ENCODE measurements around the gene PIK3C3.

PIK3C3 gene

DNA sequence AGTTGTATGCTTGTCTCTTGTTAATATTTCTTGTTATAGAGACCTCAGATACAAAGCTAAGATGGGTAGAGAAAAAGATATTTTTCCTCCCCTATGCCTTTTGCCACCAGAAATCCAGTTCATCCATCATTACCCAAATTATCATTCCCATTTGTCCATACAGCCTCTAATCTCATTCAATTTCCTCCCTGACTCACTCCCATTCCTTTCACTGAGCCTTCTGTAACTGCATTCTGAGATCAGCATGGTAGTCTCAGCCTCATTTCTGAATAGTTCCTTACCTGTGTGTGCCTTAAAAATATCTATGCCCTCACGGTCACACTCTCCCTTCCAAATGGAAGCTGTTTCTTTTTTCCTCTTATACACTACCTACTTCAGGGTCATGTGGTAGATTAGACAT lies 15.7 kb upstream of the PIK3C3 start:
- H3K27me3 ChIP-seq (ENCODE audit: low read depth) = 0 out of 2 replicates have a peak, but pooled peaks cover under 1% of the 10 kb centered on the region
- DNase-seq (ENCODE audit: low spot score in 2 of 2) = no peak
- in situ Hi-C loops (cut with MboI; ENCODE audit: low sequenced_read_pairs) = no loop called here
- H3K4me3 ChIP-seq = no peak overlapping the region
- H3K9me3 ChIP-seq = no peaks in the 10 kb centered on the region
- no peaks in the 10 kb centered on the region for H3K36me3 ChIP-seq (replicated peaks)
- H3K4me1 ChIP-seq = no peaks in the 10 kb centered on the region

DNA sequence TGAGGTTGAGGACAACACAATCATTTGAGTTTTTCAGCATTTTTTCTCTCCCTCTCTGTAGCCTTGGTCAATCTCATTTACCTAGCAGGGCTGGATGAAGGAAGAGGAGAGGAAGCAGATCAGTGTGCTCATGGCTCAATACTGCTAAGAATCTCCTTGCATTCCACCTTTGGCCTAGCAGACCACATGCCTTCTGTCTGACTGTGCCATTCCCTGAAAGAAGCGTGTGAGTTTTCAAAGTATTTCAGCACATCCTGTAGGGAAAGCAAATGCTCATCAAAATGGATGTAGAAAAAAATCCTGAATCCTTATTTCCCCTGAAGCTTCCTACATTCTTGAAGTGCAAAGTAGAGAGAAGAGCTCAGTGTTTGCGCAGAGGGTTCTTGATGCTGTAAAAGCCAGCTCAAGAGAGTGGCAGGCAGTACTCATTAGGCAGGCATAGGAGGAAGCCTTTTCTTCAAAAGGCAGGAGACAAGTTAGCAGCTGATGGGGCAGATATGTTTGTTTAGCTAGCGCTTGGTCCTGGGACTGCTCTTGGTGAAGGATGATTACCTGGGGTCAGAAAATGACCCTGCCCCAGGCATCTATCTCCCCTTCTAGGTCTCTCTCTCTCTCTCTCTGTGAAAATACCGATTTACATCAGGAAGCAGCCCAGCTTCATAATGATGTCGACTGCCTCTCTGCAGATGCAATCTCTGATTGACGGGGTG lies 14.4 kb upstream of the PIK3C3 start:
- no peaks in the 10 kb centered on the region for H3K36me3 ChIP-seq (replicated peaks)
- no peak overlapping the region for H3K4me3 ChIP-seq
- DNase-seq (ENCODE audit: low spot score in 2 of 2) = no peak
- H3K9me3 ChIP-seq = no peaks in the 10 kb centered on the region
- H3K27me3 ChIP-seq (ENCODE audit: low read depth) = peaks cover 10% of the 10 kb centered on the region
- no peaks in the 10 kb centered on the region for H3K4me1 ChIP-seq
- in situ Hi-C loops (cut with MboI; ENCODE audit: low sequenced_read_pairs) = no loop called here

DNA sequence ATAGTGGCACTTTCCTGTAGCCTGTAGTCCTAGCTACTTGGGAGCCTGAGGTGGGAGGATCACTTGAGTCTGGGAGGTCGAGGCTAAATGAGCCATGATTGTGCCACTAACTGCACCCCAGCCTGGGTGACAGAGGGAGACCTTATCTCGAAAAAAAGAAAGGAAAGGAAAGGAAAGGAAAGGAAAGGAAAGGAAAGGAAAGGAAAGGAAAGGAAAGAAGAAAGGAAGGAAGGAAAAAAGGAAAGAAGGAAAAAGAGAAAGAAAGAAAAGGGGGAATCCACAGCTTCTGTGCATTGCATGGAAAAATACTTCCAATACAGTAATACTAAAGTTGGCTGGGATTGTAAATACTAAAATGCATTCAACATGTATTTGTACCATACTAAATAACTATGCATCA lies 12.8 kb upstream of the PIK3C3 start:
- Histone ChIP-seq H3K4me3 (no peak overlapping the region), H3K36me3 (replicated peaks) (no peaks in the 10 kb centered on the region), H3K9me3 (no peaks in the 10 kb centered on the region), H3K27me3 (ENCODE audit: low read depth) (peaks cover 10% of the 10 kb centered on the region), H3K4me1 (no peaks in the 10 kb centered on the region)
- no peak for DNase-seq (ENCODE audit: low spot score in 2 of 2)
- in situ Hi-C loops (cut with MboI; ENCODE audit: low sequenced_read_pairs) = no loop called here

DNA sequence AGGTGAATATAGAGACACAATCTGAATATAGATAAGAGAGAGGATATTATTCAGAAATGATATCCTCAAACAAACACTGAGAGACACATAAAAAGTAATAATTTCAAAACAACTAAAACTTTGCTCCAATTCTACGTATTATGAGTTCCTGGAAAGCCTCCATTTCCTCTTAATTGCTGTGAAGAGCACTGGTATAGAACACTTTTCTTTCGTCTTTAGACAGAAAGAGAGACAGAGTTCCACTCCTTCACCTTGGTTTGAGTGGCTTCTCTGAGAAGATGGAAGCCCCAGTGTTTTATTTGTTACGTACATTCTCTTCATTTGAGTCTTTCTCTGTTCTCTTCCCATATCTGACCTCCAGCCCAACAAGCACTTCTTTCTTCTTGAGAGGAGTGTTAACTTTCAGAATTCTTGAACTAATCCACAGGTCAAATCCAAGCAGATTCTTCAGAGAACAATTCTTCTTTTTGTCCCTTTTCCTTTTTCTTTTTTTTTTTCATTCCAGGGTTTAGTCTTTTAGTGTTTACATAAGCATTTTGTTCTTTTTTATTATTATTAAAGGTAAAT lies 6.4 kb upstream of the PIK3C3 start:
- Histone ChIP-seq H3K4me3 (no peak overlapping the region), H3K36me3 (replicated peaks) (no peaks in the 10 kb centered on the region), H3K27me3 (ENCODE audit: low read depth) (peaks cover 15% of the 10 kb centered on the region), H3K9me3 (no peaks in the 10 kb centered on the region), H3K4me1 (no peaks in the 10 kb centered on the region)
- no peak for DNase-seq (ENCODE audit: low spot score in 2 of 2)
- in situ Hi-C loops (cut with MboI; ENCODE audit: low sequenced_read_pairs) = no loop called here

DNA sequence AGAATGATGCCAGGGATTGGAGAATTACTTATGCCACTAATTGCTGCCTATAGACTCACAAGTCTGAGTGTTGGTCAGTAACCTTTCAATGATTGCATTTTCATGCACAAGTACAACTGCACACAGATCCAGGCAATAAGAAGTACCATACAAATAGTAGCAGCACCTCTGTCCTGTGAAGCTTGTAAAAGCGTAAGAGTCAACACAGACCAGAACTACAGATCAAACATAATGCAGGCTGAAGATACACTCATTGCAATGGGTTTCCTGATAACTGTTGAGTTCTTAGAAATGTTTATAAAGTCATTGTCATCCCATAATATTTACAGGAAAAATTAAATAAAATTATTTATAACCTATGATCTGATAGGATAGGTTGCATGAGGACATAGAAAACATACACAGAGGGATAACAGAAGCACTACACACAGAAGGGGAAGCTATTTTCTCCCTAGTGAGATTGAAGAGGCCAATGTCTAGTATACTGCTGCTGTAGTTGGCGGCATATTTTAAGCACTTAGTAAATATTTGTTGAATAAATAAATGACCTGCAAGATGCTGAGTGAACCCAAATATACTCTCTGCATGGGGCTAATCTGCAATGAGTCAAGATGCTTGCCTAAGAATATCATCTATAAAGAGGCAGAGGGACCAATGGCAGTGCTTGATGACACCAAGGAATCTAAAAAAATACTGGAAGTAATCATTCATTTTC lies 5.7 kb upstream of the PIK3C3 start:
- in situ Hi-C loops (cut with MboI; ENCODE audit: low sequenced_read_pairs) = no loop called here
- DNase-seq (ENCODE audit: low spot score in 2 of 2) = no peak
- peaks cover 14% of the 10 kb centered on the region for H3K27me3 ChIP-seq (ENCODE audit: low read depth)
- no peaks in the 10 kb centered on the region for H3K36me3 ChIP-seq (replicated peaks)
- peaks cover under 1% of the 10 kb centered on the region for H3K4me1 ChIP-seq
- no peaks in the 10 kb centered on the region for H3K9me3 ChIP-seq
- no peak overlapping the region for H3K4me3 ChIP-seq

DNA sequence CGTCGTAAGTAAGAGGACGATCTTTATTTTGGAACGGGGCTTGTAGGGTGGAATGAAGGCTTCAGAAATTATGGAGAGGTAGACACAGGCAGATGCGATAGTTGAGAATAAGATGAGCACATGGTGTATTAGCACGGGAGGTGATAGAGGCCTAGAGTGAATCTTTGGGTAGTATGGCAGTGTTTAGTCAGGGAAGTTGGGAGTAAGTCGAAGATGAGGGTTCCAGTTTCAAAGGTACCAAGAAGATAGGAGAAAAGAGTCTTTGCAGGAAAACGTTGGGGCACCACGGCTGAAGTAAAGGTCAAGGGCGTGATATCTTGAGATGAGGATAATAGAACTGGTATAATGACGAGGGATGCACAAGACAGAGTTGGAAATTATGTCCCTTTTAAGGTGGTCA lies 654 bp downstream of the PIK3C3 start:
- H3K36me3 ChIP-seq (replicated peaks) = peaks cover 11% of the 10 kb centered on the region
- no peaks in the 10 kb centered on the region for H3K9me3 ChIP-seq
- in situ Hi-C loops (cut with MboI; ENCODE audit: low sequenced_read_pairs) = no loop called here
- H3K27me3 ChIP-seq (ENCODE audit: low read depth) = peaks cover 5% of the 10 kb centered on the region; the same call in 1 of the 2 replicates
- peaks cover 4% of the 10 kb centered on the region for H3K4me1 ChIP-seq
- no peak for DNase-seq (ENCODE audit: low spot score in 2 of 2)
- H3K4me3 ChIP-seq = peak overlapping the region; percentile 71

DNA sequence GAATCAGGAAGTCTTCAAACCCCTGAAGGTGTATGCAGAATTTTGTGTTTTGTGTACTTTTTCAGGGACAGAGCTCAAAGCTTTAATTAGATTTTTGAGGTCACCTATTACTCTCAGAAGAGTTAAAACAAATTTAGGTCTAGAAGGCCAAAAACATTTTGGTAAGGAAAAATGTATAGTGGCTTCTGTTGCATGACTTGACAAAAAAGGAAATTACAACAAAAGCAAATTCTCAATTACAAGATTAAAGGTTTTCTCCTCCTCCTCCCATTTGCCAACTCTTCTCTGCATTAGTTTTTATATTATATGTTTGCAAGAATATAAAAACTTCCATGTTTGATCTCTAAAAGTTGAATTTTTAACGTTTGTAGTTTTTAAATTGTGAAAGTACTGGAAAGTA lies 4.0 kb downstream of the PIK3C3 start:
- H3K36me3 ChIP-seq (replicated peaks) = peaks cover 20% of the 10 kb centered on the region

DNA sequence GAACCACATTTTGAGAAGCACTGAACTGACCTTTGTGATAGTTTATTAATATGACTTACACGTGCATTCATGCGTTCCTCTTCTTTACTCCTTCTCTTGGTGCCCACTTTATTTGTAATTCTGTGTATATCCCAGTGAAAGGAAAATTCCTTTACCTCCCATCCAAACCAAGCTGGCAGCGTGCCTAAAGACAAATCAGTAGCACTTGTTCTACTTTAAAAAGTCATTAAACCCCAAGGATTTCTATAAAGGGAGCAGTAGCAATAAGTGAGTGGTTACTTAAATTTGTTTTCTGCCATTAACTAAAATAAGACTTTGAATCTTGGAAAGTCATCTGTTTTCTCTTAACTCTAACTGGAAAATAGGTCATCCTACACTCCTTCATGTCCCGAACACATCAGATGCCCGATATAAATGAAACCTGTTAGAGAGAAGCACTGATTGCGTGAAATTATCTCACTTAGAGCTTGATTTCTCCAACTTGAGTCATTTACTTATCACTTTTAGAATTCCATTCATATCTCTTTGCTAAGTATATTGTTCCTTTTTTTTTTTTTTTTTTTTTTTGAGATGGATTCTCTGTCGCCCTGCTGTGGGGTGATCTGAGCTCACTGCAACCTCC lies 10.7 kb downstream of the PIK3C3 start:
- in situ Hi-C loops (cut with MboI; ENCODE audit: low sequenced_read_pairs) = no loop called here
- no peaks in the 10 kb centered on the region for H3K9me3 ChIP-seq

More for the DNA sequence above, 4.0 kb downstream of the PIK3C3 start:
- H3K4me3 ChIP-seq = no peak overlapping the region
- DNase-seq (ENCODE audit: low spot score in 2 of 2) = no peak
- in situ Hi-C loops (cut with MboI; ENCODE audit: low sequenced_read_pairs) = no loop called here
- H3K27me3 ChIP-seq (ENCODE audit: low read depth) = no peaks in the 10 kb centered on the region
- no peaks in the 10 kb centered on the region for H3K9me3 ChIP-seq
- peaks cover 4% of the 10 kb centered on the region for H3K4me1 ChIP-seq

DNA sequence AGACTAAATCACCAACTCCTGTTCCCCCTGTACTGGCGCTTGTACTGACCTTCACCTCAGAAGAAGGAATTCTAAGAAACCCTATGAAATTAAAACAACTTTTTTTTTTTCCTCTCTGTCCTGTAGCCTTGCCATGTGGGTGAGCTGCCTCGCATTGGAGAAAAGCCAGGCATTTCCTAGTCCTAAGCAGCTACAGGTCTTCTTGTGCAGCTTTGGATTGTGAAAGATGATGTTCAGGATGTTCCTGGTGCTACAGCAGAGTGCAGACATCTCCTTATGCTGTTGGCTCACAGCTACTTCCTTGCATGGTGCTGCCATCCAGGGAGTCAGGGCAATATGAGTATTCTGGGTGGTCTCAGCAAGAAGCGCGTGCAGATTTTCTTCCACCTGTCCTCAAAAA lies 11.9 kb downstream of the PIK3C3 start:
- Histone ChIP-seq H3K4me3 (no peak overlapping the region), H3K27me3 (ENCODE audit: low read depth) (no peaks in the 10 kb centered on the region), H3K4me1 (no peaks in the 10 kb centered on the region), H3K9me3 (no peaks in the 10 kb centered on the region), H3K36me3 (replicated peaks) (peaks cover 22% of the 10 kb centered on the region)
- no peak for DNase-seq (ENCODE audit: low spot score in 2 of 2)
- in situ Hi-C loops (cut with MboI; ENCODE audit: low sequenced_read_pairs) = no loop called here

More for the DNA sequence above, 10.7 kb downstream of the PIK3C3 start:
- Histone ChIP-seq H3K4me3 (no peak overlapping the region), H3K27me3 (ENCODE audit: low read depth) (no peaks in the 10 kb centered on the region), H3K36me3 (replicated peaks) (peaks cover 18% of the 10 kb centered on the region), H3K4me1 (no peaks in the 10 kb centered on the region)
- no peak for DNase-seq (ENCODE audit: low spot score in 2 of 2)

DNA sequence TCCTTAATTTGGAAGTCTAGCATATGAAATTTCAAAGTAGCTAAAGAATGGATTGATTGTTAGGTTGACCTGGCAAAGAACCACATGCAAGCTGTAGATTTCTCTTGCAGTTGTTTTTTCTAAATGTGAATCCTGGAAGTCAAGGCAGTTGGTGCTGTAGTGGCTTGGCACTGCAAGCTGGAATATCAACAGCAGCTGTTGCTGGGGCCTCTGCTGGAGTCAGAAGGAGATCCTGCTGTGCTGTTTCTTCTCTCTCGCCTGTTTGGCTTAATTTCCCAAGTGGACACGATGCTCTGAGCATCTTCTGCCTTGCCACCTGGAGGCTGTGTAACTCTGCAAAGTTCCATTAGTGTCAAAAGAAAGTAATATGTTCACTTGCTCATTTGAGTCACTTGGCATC lies 12.6 kb downstream of the PIK3C3 start:
- H3K4me3 ChIP-seq = no peak overlapping the region
- no peaks in the 10 kb centered on the region for H3K9me3 ChIP-seq
- peaks cover 18% of the 10 kb centered on the region for H3K36me3 ChIP-seq (replicated peaks)
- no peaks in the 10 kb centered on the region for H3K4me1 ChIP-seq
- no peaks in the 10 kb centered on the region for H3K27me3 ChIP-seq (ENCODE audit: low read depth)
- in situ Hi-C loops (cut with MboI; ENCODE audit: low sequenced_read_pairs) = no loop called here
- DNase-seq (ENCODE audit: low spot score in 2 of 2) = no peak

DNA sequence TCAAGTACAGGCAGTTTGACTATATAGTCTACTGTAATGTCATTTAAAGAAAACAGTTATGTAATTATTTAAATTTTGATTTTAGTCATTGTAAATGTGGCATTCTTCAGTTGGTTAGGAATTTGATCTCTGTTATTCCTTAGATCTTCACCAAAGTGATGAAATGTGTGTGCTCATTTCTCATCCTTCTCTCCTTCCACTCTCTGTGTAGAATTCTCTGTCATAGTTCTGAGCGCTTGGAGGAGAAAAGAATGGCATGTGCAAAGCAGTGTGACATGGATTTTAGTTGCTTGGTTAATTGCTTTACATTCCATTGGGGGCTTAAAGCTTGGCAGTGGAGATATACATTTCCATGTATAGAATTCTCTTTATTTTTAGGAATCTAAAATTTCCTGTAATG lies 14.8 kb downstream of the PIK3C3 start:
- no peak for DNase-seq (ENCODE audit: low spot score in 2 of 2)
- in situ Hi-C loops (cut with MboI; ENCODE audit: low sequenced_read_pairs) = no loop called here
- Histone ChIP-seq H3K4me3 (no peak overlapping the region), H3K36me3 (replicated peaks) (peaks cover 12% of the 10 kb centered on the region), H3K9me3 (no peaks in the 10 kb centered on the region), H3K27me3 (ENCODE audit: low read depth) (no peaks in the 10 kb centered on the region), H3K4me1 (peaks cover 9% of the 10 kb centered on the region)

DNA sequence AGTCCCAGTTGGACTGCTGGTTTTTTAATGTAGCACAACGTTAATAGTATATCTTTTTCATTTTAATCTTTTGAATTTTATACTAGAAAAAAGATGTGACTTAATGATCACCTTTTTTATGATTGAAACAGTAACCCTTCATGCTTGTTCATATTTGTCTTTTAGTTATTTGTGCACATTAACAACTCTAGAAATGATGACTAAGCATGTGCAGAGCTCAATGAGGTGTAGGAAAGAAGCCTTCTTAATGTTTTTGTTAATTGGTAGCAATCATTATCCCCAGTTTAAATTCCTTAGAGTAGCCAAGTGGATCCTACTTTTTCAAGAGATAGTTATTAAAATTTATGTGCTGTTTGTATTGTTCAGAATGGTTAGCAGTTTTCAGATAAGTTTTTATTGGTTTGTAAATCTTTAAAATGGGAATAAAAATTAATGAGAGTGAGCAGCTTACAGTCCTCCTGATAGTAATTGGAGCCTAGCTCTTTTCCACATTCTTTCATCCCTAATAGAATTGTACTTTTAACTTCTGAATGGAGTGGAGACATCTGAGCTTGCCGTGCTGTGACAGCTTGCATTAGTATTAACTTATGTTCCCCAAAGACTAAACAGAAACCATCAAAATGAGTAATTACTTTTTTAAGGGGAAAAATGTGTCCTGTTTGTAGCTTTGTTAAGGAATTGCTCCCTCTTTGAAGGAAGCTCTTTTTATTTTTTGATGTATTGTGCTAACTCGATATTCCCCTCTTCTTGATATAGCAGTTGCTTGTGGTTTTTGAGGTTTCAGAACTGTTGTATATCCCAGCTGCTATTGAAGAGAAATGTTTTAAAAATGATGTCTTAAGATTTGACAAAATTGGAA lies 17.3 kb downstream of the PIK3C3 start:
- Histone ChIP-seq H3K9me3 (no peaks in the 10 kb centered on the region), H3K4me3 (no peak overlapping the region), H3K36me3 (replicated peaks) (peaks cover 12% of the 10 kb centered on the region), H3K4me1 (peaks cover 16% of the 10 kb centered on the region), H3K27me3 (ENCODE audit: low read depth) (no peaks in the 10 kb centered on the region)
- in situ Hi-C loops (cut with MboI; ENCODE audit: low sequenced_read_pairs) = no loop called here
- DNase-seq (ENCODE audit: low spot score in 2 of 2) = no peak

DNA sequence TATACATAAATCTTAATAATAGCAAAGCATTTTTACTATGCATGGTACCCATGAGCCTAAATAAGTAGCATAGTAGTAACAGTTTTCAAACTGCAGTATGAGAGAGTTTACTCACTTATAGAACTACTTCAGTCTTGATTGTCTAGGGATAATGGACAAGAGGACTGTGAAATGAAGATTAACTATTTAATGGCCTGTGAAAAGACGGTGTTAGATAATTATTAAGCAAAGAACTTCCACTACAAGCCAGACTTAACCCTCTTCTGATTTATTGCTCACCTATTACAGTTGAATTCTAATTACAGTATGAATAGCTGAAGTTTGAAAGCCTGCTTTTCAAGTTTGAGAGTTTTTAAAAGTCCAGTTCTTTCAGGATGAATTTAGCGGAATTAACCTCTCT lies 18.9 kb downstream of the PIK3C3 start:
- Histone ChIP-seq H3K4me3 (no peak overlapping the region), H3K36me3 (replicated peaks) (peaks cover 8% of the 10 kb centered on the region), H3K27me3 (ENCODE audit: low read depth) (no peaks in the 10 kb centered on the region), H3K4me1 (peaks cover 16% of the 10 kb centered on the region), H3K9me3 (no peaks in the 10 kb centered on the region)
- peak in 1 of 2 experiments; percentile 41 for DNase-seq (ENCODE audit: low spot score in 2 of 2)
- in situ Hi-C loops (cut with MboI; ENCODE audit: low sequenced_read_pairs) = no loop called here

Measured in HAP-1 (cell line).